Endothelial cell of umbilical vein (primary cell): ENCODE results near the gene C1orf35. TPM values are rescaled to one million over a fixed set of nuclear protein-coding genes. Genes with fewer than 3 reads are reported as not detected.

ENCODE experiments used
- BruUV-seq: library from RNA; stranded (reverse); fragments of 400-500 nt; replicated peaks from 2 replicates; lab custom pipeline; 2021; lab: Mats Ljungman, UMichigan
- CTCF ChIA-PET: fragments of 300-600, 350-600 bp; sonication (Branson Sonifier 250); formaldehyde crosslinking; loops from one replicate; lab custom pipeline; 2021; ENCODE audit warnings: antibody characterized with exemption, inconsistent platforms; lab: Charles Lee
- POLR2A ChIA-PET: fragments of 300-600, 350-600 bp; sonication (Branson Sonifier 250); formaldehyde crosslinking; loops from one replicate; lab custom pipeline; 2021; ENCODE audit warnings: antibody characterized with exemption, inconsistent platforms; lab: Charles Lee
- DNase-seq: peaks from one replicate; pipeline ENCODE4 v3.0.0-alpha.2; 2011; ENCODE audit warnings: low read depth, low spot score
- FAIRE-seq: peaks from 2 replicates; lab custom pipeline; 2011; peaks lifted over from hg19 to GRCh38; lab: Jason Lieb, UNC
- H2AFZ ChIP-seq: 2 replicates; pipeline ENCODE4 v1.6.0; 2012; ENCODE audit warnings: low read depth, low read length, control low read depth, inconsistent platforms
- H3K27ac ChIP-seq: 2 replicates; pipeline ENCODE4 v1.5.1; 2011; ENCODE audit warnings: low read depth, mild to moderate bottlenecking, control low read depth, low read length, moderate library complexity; ENCODE audit not compliant: insufficient read depth
- H3K27me3 ChIP-seq, 2 experiments: 2 replicates each; pipeline versions ENCODE4 v1.6.0 to v1.6.1; 2011; ENCODE audit warnings: low read length in 2 of 2, mixed read lengths in 1 of 2; ENCODE audit not compliant: control insufficient read depth in 2 of 2, insufficient read depth in 2 of 2
- H3K36me3 ChIP-seq, 2 experiments: 2 replicates in 1 of 2; 3 replicates in 1 of 2; pipeline ENCODE4 v1.5.1; 2011; ENCODE audit warnings: low read length in 2 of 2, mild to moderate bottlenecking in 1 of 2, moderate library complexity in 1 of 2; ENCODE audit not compliant: control insufficient read depth in 2 of 2, insufficient read depth in 2 of 2; ENCODE audit errors: extremely low read depth in 1 of 2
- H3K4me1 ChIP-seq: 3 replicates; pipeline ENCODE4 v1.5.1; 2011; ENCODE audit warnings: mild to moderate bottlenecking, low read length; ENCODE audit not compliant: control insufficient read depth, insufficient read depth; ENCODE audit errors: extremely low read depth
- H3K4me2 ChIP-seq: 2 replicates; pipeline ENCODE4 v1.6.1; 2011; ENCODE audit warnings: low read length, control low read depth, mixed read lengths; ENCODE audit not compliant: insufficient read depth
- H3K4me3 ChIP-seq, 3 experiments: fragments of 200-600 bp in 1 of 3; sonication (generic), shearing (Covaris generic) in 1 of 3; replicated peaks in 1 of 3; 2 replicates each; pipeline ENCODE4 v1.5.1; 2011 to 2016; ENCODE audit warnings: control low read depth in 3 of 3, low read length in 3 of 3, mild to moderate bottlenecking in 2 of 3, inconsistent platforms in 1 of 3, low read depth in 1 of 3, moderate library complexity in 1 of 3; ENCODE audit not compliant: insufficient read depth in 1 of 3
- H3K79me2 ChIP-seq: 2 replicates; pipeline ENCODE4 v1.6.0; 2012; ENCODE audit warnings: low read length, inconsistent platforms; ENCODE audit not compliant: control insufficient read depth, insufficient read depth
- H3K9ac ChIP-seq: replicated peaks from 2 replicates; pipeline ENCODE3; 2011; ENCODE audit warnings: low read length, control low read depth; ENCODE audit not compliant: insufficient read depth; ENCODE audit errors: extremely low read depth
- H3K9me1 ChIP-seq: replicated peaks from 3 replicates; pipeline ENCODE4 v1.6.0; 2011; ENCODE audit warnings: mild to moderate bottlenecking, low read length; ENCODE audit not compliant: control insufficient read depth, insufficient read depth; ENCODE audit errors: extremely low read depth
- H3K9me3 ChIP-seq: replicated peaks from 2 replicates; pipeline ENCODE4 v1.5.1; 2012; ENCODE audit warnings: low read length, inconsistent platforms; ENCODE audit not compliant: control insufficient read depth, insufficient read depth
- H4K20me1 ChIP-seq: replicated peaks from 2 replicates; pipeline ENCODE3; 2011; ENCODE audit warnings: mild to moderate bottlenecking, low read length; ENCODE audit not compliant: control insufficient read depth, insufficient read depth; ENCODE audit errors: extremely low read depth
- CTCF ChIP-seq, 2 donors: IDR thresholded peaks; 1 replicate in 1 of 2; 2 replicates in 1 of 2; pipeline ENCODE4 v1.5.1; 2011; ENCODE audit warnings: low read length in 2 of 2, mild to moderate bottlenecking in 2 of 2, moderate library complexity in 2 of 2, control low read depth in 1 of 2, inconsistent platforms in 1 of 2, low read depth in 1 of 2; ENCODE audit not compliant: insufficient read depth in 1 of 2; ENCODE audit errors: extremely low read depth in 1 of 2
- EZH2 ChIP-seq: IDR thresholded peaks from 2 replicates; pipeline ENCODE4 v1.6.1; 2012; ENCODE audit warnings: borderline replicate concordance, low read depth, mild to moderate bottlenecking, moderate library complexity, low read length, inconsistent platforms; ENCODE audit not compliant: severe bottlenecking
- FOS ChIP-seq: IDR thresholded peaks from 2 replicates; pipeline ENCODE4 v1.6.1; 2011; ENCODE audit warnings: mild to moderate bottlenecking, low read length, moderate library complexity, borderline replicate concordance; ENCODE audit not compliant: insufficient read depth
- GATA2 ChIP-seq: IDR thresholded peaks from 2 replicates; pipeline ENCODE4 v1.7.0; 2011; ENCODE audit warnings: low read depth, mild to moderate bottlenecking, moderate library complexity, mixed read lengths, low read length; ENCODE audit not compliant: insufficient read length, insufficient read depth
- JUN ChIP-seq: IDR thresholded peaks from 2 replicates; pipeline ENCODE4 v1.6.1; 2011; ENCODE audit warnings: borderline replicate concordance, low read depth; ENCODE audit not compliant: insufficient read length, insufficient read depth
- MAX ChIP-seq: IDR thresholded peaks from 2 replicates; pipeline ENCODE4 v1.6.1; 2011; ENCODE audit not compliant: insufficient read depth, insufficient read length
- MYC ChIP-seq: IDR thresholded peaks from one replicate; pipeline ENCODE4 v1.6.1; 2011; ENCODE audit warnings: mild to moderate bottlenecking, low read depth, low read length
- POLR2A ChIP-seq: IDR thresholded peaks from 2 replicates; pipeline ENCODE4 v1.6.1; 2012; ENCODE audit warnings: low read depth, mild to moderate bottlenecking, control low read depth, low read length
- POLR2AphosphoS5 ChIP-seq: IDR thresholded peaks from 2 replicates; pipeline ENCODE4 v1.6.1; 2012; ENCODE audit warnings: low read depth, mild to moderate bottlenecking, control low read depth, low read length, moderate library complexity; ENCODE audit not compliant: insufficient read depth
- dilution Hi-C: fragments of 300-500 bp; cut with MboI; formaldehyde crosslinking; loops from one replicate; pipeline ENCODE4 v1.15.0; 2019; ENCODE audit warnings: low sequenced_read_pairs; ENCODE audit not compliant: extremely low pct_ligation_motif_present
- intact Hi-C: fragments of 100-400 bp; cut with micrococcal nuclease; formaldehyde crosslinking; loops from one replicate; pipeline ENCODE4 v1.10.0; 2022
- polyA plus RNA-seq, 4 experiments: library from polyadenylated mRNA; depleted of rRNA in 3 of 4; stranded (reverse) in 3 of 4; unstranded in 1 of 4; fragments of >200 nt; gene quantifications; 2 replicates each; pipeline versions ENCODE4 v1.2.1 to v1.2.3, GENCODE V29; 2011 to 2012; ENCODE audit warnings: missing spikeins in 1 of 4
- total RNA-seq: library from RNA; stranded (reverse); gene quantifications from 2 replicates; pipeline ENCODE4 v1.2.3, GENCODE V29; 2021

Gene C1orf35
- total and polyA plus RNA-seq, 2 donors (not counting 3 experiments of a cell fraction or from before 2014, with no cell fraction given) = 19.9 to 21.7 TPM

- Histone ChIP-seq H3K9me3 (no peaks in the 10 kb centered on the region), H3K36me3 (peaks cover 0 to 8% of the 10 kb centered on the region in 2 experiments), H2AFZ (no peak overlapping the region), H3K79me2 (peaks cover 13% of the 10 kb centered on the region), H3K4me2 (peak overlapping the region; percentile 78), H3K27me3 (no peaks in the 10 kb centered on the region), H3K4me3 (peak overlapping the region; percentile 29 to 92 (median 63)), H3K9ac (peak overlapping the region; percentile 65), H3K9me1 (no peaks in the 10 kb centered on the region), H3K27ac (no peak overlapping the region), H3K4me1 (peaks cover 17% of the 10 kb centered on the region), H4K20me1 (no peaks in the 10 kb centered on the region)
- dilution Hi-C loops = no loop called here
- intact Hi-C loops = loop anchor here (5.0 kb wide), 1 partner anchor 349 kb away; a partner anchor contains a TSS
- FAIRE-seq = no peak
- ChIA-PET CTCF (no interaction called here), POLR2A (no interaction called here)
- BruUV-seq = no TSS peak
- TF ChIP-seq POLR2A (no peak), MAX (no peak), MYC (no peak), CTCF (IDR thresholded peaks at IDR 0.05; ENCODE audit: extremely low read depth in 1 of 2, insufficient read depth in 1 of 2, low read depth in 1 of 2, low read length in 2 of 2) (no peak), GATA2 (no peak), FOS (no peak), EZH2 (no peak), JUN (no peak), POLR2AphosphoS5 (no peak)
- DNase-seq = no peak
These were observed 5.0 kb upstream of the C1orf35 start for GRCh38 chr1:228108055-228108690.
